Lower leg skin (tissue), 3 donors: ENCODE results near the gene APOL3.

Experiments used
- CTCF ChIP-seq, 3 donors: fragments of 450-650 bp; IDR thresholded peaks; one replicate each; pipeline ENCODE4 v1.5.1; 2016; ENCODE audit warnings: antibody characterized with exemption in 3 of 3, mild to moderate bottlenecking in 3 of 3, moderate library complexity in 2 of 3
- POLR2A ChIP-seq, 2 donors: fragments of 450-650 bp; IDR thresholded peaks; one replicate each; pipeline ENCODE4 v1.6.1; 2016 to 2017; ENCODE audit warnings: antibody characterized with exemption in 2 of 2, mild to moderate bottlenecking in 1 of 2, moderate library complexity in 1 of 2

GRCh38 chr22:36208914-36209313, 48.4 kb upstream of the APOL3 start:
- TF ChIP-seq CTCF (IDR thresholded peaks at IDR 0.05) (no peak), POLR2A (IDR thresholded peaks at IDR 0.05) (no peak)
